Panc1 (cell line): ENCODE results near the gene ERCC1.

Source experiments
- POLR2AphosphoS5 ChIP-seq: IDR thresholded peaks from 2 replicates; pipeline ENCODE4 v1.6.1; 2012; ENCODE audit warnings: mild to moderate bottlenecking, low read depth, low read length, moderate library complexity
- REST ChIP-seq, 2 experiments: IDR thresholded peaks; 2 replicates each; pipeline ENCODE4 v1.6.1; 2011 to 2012; ENCODE audit warnings: low read depth in 2 of 2, control low read depth in 1 of 2, low read length in 1 of 2, mild to moderate bottlenecking in 1 of 2, moderate library complexity in 1 of 2; ENCODE audit not compliant: insufficient read depth in 1 of 2
- SIN3A ChIP-seq: IDR thresholded peaks from 2 replicates; pipeline ENCODE4 v1.6.1; 2012; ENCODE audit warnings: low read depth, mild to moderate bottlenecking, low read length, moderate library complexity, borderline replicate concordance; ENCODE audit not compliant: insufficient read depth
- TCF7L2 ChIP-seq: IDR thresholded peaks from 2 replicates; pipeline ENCODE4 v1.6.1; 2011; ENCODE audit warnings: mild to moderate bottlenecking, low read depth, low read length, inconsistent platforms
- TF ChIP-seq, protein P1 (sequence below): fragments of 450-650 bp; IDR thresholded peaks from 2 replicates; pipeline ENCODE4 v1.5.1; 2017; ENCODE audit warnings: mild to moderate bottlenecking

- TF ChIP-seq POLR2AphosphoS5: no peak
- TF ChIP-seq, protein P1, sequence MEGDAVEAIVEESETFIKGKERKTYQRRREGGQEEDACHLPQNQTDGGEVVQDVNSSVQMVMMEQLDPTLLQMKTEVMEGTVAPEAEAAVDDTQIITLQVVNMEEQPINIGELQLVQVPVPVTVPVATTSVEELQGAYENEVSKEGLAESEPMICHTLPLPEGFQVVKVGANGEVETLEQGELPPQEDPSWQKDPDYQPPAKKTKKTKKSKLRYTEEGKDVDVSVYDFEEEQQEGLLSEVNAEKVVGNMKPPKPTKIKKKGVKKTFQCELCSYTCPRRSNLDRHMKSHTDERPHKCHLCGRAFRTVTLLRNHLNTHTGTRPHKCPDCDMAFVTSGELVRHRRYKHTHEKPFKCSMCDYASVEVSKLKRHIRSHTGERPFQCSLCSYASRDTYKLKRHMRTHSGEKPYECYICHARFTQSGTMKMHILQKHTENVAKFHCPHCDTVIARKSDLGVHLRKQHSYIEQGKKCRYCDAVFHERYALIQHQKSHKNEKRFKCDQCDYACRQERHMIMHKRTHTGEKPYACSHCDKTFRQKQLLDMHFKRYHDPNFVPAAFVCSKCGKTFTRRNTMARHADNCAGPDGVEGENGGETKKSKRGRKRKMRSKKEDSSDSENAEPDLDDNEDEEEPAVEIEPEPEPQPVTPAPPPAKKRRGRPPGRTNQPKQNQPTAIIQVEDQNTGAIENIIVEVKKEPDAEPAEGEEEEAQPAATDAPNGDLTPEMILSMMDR: no peak
- no peak for TF ChIP-seq SIN3A
- TF ChIP-seq REST (IDR thresholded peaks at IDR 0.05; ENCODE audit: insufficient read depth in 1 of 2, low read depth in 2 of 2, low read length in 1 of 2): no peak
- peak; percentile 59 for TF ChIP-seq TCF7L2
Observed at GRCh38 chr19:45405435-45406225, 18.1 kb downstream of the ERCC1 start.
